MM.1S (cell line): Measurements from ENCODE around the gene NGEF.

Source experiments
- CTCF ChIP-seq: fragments of 300-600 bp; sonication (generic); IDR thresholded peaks from 2 replicates; pipeline ENCODE4 v1.5.1; 2016; ENCODE audit warnings: antibody characterized with exemption, low read length, mixed read lengths
- EZH2phosphoT487 ChIP-seq: fragments of 300-600 bp; sonication (generic); IDR thresholded peaks from 2 replicates; pipeline ENCODE4 v1.6.1; 2018; ENCODE audit warnings: antibody characterized with exemption, low read length

GRCh38 chr2:233012301-233012971 is 620 bp downstream of the NGEF start:
- TF ChIP-seq CTCF: no peak
- TF ChIP-seq EZH2phosphoT487: no peak
